22Rv1 (cell line): Measurements from ENCODE around the gene PROM1.

Source experiments
- H3K27ac ChIP-seq: fragments of 450-650 bp; 2 replicates; pipeline ENCODE4 v1.5.1; 2017
- ZFX ChIP-seq: fragments of 450-650 bp; IDR thresholded peaks from 2 replicates; pipeline ENCODE4 v1.6.1; 2017; ENCODE audit warnings: antibody characterized with exemption, borderline replicate concordance
- TF ChIP-seq, protein P1 (sequence below): fragments of 450-650 bp; IDR thresholded peaks from 2 replicates; pipeline ENCODE4 v1.5.1; 2017; ENCODE audit warnings: mild to moderate bottlenecking

The PROM1 gene

DNA sequence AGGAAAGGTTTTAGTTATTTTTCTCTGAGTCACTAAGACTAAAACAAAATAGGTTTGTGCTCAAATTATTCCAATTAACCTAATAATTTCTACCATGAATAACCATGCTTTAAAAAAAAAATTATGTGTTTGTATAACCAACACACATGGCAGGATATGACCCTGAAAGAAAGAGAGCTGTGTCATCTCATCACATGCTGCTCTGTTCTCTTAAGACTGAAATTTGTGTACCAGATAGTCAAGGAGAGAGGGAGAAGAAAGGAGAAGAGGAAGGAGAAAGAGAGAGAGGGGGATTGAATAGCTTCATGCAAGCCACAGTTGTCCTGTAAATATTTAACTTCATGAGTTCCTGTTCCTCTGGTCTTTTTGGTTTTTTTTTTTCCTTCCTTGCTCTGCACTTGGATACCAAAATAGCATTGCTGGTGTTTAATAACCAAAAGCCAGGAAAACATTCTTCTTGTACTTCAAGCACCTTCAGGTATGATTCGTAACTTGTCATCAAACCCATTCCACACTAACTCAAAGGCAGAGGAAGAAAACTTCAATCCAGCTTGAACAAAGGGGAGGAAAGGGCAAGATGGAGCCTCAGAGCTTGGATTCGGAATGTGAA, 6.4 kb upstream of the PROM1 start:
- no peak for TF ChIP-seq ZFX
- TF ChIP-seq, protein P1, sequence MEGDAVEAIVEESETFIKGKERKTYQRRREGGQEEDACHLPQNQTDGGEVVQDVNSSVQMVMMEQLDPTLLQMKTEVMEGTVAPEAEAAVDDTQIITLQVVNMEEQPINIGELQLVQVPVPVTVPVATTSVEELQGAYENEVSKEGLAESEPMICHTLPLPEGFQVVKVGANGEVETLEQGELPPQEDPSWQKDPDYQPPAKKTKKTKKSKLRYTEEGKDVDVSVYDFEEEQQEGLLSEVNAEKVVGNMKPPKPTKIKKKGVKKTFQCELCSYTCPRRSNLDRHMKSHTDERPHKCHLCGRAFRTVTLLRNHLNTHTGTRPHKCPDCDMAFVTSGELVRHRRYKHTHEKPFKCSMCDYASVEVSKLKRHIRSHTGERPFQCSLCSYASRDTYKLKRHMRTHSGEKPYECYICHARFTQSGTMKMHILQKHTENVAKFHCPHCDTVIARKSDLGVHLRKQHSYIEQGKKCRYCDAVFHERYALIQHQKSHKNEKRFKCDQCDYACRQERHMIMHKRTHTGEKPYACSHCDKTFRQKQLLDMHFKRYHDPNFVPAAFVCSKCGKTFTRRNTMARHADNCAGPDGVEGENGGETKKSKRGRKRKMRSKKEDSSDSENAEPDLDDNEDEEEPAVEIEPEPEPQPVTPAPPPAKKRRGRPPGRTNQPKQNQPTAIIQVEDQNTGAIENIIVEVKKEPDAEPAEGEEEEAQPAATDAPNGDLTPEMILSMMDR = no peak
- no peak overlapping the region for H3K27ac ChIP-seq

DNA sequence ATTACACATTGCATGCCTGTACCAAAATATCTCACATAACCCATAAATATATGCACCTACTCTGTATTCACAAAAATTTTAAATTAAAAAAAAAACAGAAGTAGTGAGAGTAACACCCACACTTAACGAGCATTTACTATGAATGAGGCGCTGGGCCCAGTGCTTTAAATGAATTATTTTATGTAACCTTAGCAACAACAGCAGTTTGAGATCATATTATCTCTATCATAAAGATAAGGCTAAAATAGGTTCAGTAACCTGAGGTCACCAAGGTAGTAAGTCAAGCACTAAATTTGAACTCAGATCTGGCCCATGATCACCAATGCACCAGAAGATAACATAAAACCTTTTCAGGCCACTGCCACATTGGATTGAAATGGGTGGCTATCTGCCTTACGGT, 5.3 kb upstream of the PROM1 start:
- TF ChIP-seq ZFX = no peak
- TF ChIP-seq, protein P1 = no peak
- no peak overlapping the region for H3K27ac ChIP-seq

DNA sequence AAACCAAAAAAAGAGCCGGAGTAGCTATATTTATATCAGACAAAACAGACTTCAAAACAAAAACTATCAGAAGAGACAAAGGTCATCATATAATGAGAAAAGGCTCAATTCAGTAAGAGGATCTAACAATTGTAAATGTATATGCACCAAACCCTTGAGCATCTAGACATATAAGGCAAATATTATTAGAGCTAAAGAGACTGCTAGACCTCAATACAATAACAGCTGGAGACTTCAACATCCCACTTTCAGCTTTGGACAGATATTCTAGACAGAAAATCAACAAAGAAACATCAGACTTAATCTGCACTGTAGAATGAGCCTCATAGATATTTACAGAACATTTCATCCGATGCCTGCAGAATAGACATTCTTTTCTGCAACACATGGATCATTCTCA, 4.8 kb upstream of the PROM1 start:
- H3K27ac ChIP-seq = no peak overlapping the region
- TF ChIP-seq, protein P1 = no peak
- no peak for TF ChIP-seq ZFX

DNA sequence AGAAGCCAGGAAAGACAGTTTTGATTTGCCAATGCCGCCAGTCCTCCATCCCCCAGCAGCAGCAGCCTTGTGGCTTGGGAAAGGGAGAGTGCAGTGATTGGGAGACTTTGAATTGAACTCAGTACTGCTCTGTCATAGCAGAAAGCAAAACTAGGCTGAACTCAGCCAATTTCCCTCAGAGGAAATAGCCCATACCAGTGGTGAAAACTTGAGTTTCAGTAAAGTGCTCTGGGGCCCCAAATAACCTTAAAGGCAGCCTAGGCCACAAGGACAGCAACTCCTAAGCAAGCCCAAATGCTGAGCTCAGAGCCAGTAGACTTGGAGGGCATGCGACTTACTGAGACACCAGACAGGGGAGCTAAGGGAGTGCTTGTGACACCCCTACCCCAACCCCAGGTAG, 2.0 kb upstream of the PROM1 start:
- no peak for TF ChIP-seq ZFX
- H3K27ac ChIP-seq = no peak overlapping the region

DNA sequence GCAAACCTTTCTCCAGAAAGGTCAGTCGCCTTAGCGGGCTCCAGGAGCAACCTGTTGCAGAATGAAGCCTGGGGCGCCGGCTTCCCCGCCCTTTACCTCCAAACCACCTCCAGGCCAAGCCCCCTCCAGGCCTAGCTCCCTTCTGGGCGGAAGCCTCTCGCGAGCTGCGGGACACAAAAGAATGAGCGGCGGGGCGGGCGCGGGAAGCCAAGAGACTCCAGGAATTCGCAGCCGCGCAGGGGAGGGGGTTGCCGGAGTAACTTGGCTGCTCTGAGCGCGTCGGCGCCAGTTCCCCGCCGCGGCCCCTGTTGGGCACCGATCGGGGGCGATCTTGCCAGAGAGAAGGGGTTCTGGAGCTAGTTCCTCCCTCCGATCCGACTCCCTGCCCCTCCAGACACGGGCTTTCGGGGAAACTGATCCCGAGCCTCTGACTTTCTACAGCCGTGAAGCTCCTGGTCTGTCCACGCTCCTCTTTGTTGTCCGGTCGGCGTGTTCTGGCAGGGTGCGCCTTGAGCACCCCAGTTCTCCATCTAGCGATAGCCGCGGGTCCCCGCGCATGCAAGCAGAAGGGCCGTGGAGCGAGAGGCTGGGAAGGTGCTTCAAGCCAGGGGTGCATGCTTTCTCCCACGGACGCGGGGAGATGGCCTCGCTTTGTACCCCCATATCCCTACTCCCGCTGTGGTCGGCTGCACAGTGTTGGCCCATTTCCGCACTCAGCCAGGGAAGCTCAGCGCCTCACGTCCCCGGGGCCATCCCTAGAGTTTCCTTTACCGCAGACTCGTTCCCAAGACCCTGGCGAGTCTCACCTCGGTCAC, 1.2 kb downstream of the PROM1 start:
- no peak overlapping the region for H3K27ac ChIP-seq
- TF ChIP-seq ZFX = no peak
- TF ChIP-seq, protein P1 = no peak

DNA sequence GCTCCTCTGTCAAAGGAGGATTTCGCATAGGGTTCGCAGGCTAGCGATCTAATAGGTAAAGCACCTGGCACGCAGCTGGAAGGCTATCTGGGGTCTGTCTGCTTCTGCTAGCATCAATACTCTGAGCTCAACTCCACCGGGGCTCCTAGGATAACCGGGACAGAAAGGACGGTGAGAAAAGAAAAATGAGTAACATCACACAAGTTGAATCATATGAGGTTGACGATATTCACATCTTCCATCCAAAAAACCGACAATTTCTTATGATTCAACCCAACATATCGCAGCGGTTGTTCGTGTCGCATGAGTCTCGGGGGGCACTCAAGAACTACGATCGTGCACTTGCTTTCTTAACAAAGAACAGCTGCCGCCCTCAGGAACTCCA, 1.8 kb downstream of the PROM1 start:
- no peak overlapping the region for H3K27ac ChIP-seq
- no peak for TF ChIP-seq ZFX
- TF ChIP-seq, protein P1 = no peak

DNA sequence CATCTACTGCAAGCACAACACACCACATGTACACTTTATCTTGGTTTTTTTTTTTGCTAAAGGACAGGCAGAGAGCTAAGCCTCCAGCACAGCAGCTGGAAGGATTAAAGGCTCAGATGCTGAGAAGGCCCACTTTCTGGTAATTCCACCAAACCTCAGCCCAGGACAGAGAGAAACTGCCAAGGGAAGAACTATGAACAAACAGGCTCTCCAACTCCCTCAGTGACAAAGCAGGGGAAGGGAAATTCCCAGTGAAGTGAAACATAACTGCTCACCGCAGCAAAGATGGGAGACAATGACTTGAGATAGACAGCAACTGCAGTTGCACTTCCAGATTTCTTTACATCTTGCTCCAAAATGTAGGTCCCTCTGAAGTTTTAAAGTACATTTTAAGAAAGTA, 4.8 kb downstream of the PROM1 start:
- no peak overlapping the region for H3K27ac ChIP-seq
- TF ChIP-seq ZFX = no peak
- TF ChIP-seq, protein P1 = no peak
